Activated gamma-delta T cell (primary cell): Measurements from ENCODE around the gene CD40.
"Not testable (repeated sequence)": the region's sequence is repeated elsewhere in the genome, so short reads cannot be mapped to it uniquely, and the experiment has no call there.

ENCODE experiments used
- DNase-seq: peaks from one replicate; lab custom pipeline; 2025; lab: John Stamatoyannopoulos, UW

CD40 gene

GRCh38 chr20:46093531-46093930 lies 24.6 kb upstream of the CD40 start:
- DNase-seq, result no peak

GRCh38 chr20:46099491-46100287 lies 18.4 kb upstream of the CD40 start:
- no peak for DNase-seq

GRCh38 chr20:46100444-46100843 lies 17.7 kb upstream of the CD40 start:
- DNase-seq, result not testable (repeated sequence)

GRCh38 chr20:46100988-46101387 lies 17.1 kb upstream of the CD40 start:
- no peak for DNase-seq

GRCh38 chr20:46101957-46102356 lies 16.2 kb upstream of the CD40 start:
- DNase-seq, result no peak

- no peak for DNase-seq
Observed at GRCh38 chr20:46102940-46103339, 15.2 kb upstream of the CD40 start.

GRCh38 chr20:46104262-46104661 lies 13.9 kb upstream of the CD40 start:
- no peak for DNase-seq

GRCh38 chr20:46107061-46107460 lies 11.1 kb upstream of the CD40 start:
- DNase-seq, result no peak

- no peak for DNase-seq
Observed at GRCh38 chr20:46108435-46108841, 9.7 kb upstream of the CD40 start.

GRCh38 chr20:46108976-46109375 lies 9.1 kb upstream of the CD40 start:
- DNase-seq, result no peak

- no peak for DNase-seq
Observed at GRCh38 chr20:46111028-46111835, 6.9 kb upstream of the CD40 start.

GRCh38 chr20:46111836-46112212 lies 6.3 kb upstream of the CD40 start:
- DNase-seq, result no peak

GRCh38 chr20:46112430-46113112 lies 5.5 kb upstream of the CD40 start:
- no peak for DNase-seq

- DNase-seq, result no peak
Observed at GRCh38 chr20:46113113-46113470, 5.0 kb upstream of the CD40 start.

- no peak for DNase-seq
Observed at GRCh38 chr20:46114449-46114848, 3.7 kb upstream of the CD40 start.

GRCh38 chr20:46118481-46119020 lies 437 bp downstream of the CD40 start:
- DNase-seq, result no peak

GRCh38 chr20:46119028-46119546 lies 973 bp downstream of the CD40 start:
- DNase-seq, result no peak

- DNase-seq, result no peak
Observed at GRCh38 chr20:46119547-46119946, 1.4 kb downstream of the CD40 start.

GRCh38 chr20:46120136-46120535 lies 2.0 kb downstream of the CD40 start:
- no peak for DNase-seq

- no peak for DNase-seq
Observed at GRCh38 chr20:46121184-46121930, 3.2 kb downstream of the CD40 start.

- DNase-seq, result no peak
Observed at GRCh38 chr20:46122071-46122470, 4.0 kb downstream of the CD40 start.
